ENCODE results near the gene UBE2Z.
"Not testable (repeated sequence)": the region's sequence is repeated elsewhere in the genome, so short reads cannot be mapped to it uniquely, and the experiment has no call there.

UBE2Z gene

GRCh38 chr17:48908047-48908843 lies at the start of gene UBE2Z:
Gene UBE2Z (plus strand): TSS chr17:48908407. CDS start chr17:48908504, 97 bp downstream.
- DNase-seq: peak; percentile 89

GRCh38 chr17:48860034-48860433 lies 48.2 kb upstream of the UBE2Z start:
- DNase-seq: no peak

DNA sequence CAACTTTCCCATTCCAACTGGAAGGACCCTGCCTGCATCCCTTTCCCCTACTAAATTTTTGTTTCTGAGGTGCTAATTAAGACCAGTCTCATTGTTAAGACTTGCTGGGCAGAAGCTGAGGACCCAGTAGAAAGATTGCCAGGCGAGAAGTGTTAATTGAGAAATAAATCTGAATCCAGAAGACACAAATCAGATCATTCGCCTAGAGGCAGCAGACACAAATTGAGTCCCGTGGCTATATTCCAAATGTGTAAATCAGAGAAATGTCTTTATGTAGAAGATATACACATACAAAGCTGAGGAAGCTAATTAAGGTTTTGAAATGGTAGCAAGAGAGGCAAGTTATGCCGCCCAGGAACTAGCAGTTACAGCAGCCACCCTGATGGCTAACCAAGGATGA lies 47.8 kb upstream of the UBE2Z start:
- no peak for DNase-seq

DNA sequence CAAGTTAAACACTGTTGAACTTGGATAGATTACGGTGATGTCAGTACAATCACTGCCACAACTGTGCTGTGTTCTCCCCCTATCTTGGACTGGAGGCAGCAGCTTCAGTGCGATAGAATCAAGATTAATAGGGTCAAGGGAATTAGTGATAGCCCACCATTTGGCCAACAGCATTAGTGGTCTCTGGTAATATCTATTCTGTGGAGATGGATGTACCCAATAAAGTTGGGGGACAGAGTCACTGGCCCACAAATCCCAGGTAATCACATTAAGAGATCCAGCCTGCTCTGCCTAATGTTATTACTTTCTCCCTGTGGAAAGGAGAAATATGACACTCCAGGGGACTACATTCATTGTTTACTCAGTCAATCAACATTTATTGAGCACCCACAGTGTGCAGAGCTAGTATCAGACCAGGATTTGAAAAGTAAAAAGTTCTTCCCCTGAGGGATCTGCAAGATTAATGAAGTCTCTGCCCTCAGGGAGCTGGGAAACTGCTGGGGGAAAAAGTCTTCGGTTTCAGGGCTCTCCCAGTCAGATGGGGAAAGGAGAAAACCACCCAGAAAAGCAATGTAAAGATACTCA lies 39.2 kb upstream of the UBE2Z start:
- DNase-seq: no peak

GRCh38 chr17:48869821-48870318 lies 38.3 kb upstream of the UBE2Z start:
- no peak for DNase-seq

DNA sequence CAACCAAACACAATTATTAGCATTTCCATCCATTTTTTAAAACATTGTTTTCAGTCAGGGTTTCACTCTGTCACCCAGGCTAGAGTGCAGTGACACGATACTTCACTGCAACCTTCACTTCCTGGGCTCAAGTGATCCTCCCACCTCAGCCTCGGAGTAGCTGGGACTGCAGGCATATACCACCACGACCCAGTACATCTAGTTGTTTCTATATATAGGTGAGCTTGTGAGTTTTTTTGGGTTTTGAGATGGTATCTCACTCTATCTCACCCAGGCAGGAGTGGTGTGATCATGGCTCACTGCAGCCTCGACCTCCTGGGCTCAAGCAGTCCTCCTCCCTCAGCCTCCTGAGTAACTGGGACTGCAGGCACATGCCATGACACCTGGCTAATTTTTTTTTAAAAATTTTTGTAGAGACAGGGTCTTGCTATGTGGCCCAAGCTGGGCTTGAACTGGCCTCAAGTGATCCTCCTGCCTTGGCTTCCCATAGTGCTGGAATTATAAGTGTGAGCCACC lies 37.1 kb upstream of the UBE2Z start:
- DNase-seq: no peak

DNA sequence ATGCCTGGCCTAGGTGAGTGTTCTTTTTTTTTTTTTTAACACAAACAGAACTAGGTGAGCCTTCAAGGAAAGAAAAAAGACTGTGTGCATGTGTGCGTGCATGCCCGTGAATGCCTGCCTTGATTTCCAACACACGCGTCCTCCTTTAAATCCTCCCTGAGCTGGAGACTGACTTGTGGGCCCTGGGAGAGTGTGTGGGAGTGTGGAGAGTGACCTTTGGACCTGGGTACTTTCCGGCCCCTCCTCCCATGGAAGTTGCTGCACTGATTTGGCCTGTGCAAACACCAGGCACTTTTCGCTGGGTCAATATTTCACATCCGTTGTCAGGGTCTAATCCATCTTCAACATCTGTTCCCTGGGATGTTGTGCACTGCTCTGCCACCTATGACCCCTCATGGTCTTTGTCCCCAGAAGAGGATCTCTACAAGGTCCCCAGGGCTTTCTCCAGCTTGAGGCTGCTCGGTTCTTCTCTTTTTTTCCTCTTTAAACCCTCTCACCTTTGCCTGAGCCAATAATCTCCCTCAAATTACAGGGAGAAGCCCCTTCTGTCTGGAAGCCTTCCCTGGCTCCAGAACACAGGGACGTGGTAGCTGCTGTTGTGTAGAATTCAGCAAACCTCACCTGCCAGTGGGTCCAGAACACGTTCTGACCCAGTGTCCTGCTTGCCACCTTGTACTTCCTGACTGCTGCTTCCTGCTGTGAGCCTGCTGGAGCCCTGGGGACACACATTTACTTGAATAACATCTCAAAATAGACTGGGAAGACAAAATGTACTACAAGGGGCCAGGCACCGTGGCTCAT lies 36.5 kb upstream of the UBE2Z start:
- DNase-seq: no peak

GRCh38 chr17:48872409-48872808 lies 35.8 kb upstream of the UBE2Z start:
- not testable (repeated sequence) for DNase-seq

DNA sequence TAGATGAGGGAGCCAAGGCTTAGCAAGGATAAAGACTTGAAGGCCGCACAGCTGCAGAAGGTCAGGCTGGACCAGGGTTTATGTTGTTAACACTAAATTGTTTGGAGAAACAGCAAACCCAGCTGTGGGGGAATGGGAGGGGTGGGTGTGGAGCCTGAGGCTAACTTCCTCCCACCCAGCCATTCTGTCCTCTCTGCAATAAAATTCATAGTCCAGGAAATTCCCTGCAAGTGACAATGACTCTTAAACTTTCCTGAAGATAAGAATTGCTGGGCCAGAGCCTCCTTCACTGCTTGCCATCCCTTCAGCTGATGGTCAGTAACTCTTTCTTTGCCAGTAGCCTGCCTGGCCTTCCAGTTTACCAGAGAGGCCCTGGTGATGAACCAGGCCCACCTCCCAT lies 35.0 kb upstream of the UBE2Z start:
- no peak for DNase-seq

DNA sequence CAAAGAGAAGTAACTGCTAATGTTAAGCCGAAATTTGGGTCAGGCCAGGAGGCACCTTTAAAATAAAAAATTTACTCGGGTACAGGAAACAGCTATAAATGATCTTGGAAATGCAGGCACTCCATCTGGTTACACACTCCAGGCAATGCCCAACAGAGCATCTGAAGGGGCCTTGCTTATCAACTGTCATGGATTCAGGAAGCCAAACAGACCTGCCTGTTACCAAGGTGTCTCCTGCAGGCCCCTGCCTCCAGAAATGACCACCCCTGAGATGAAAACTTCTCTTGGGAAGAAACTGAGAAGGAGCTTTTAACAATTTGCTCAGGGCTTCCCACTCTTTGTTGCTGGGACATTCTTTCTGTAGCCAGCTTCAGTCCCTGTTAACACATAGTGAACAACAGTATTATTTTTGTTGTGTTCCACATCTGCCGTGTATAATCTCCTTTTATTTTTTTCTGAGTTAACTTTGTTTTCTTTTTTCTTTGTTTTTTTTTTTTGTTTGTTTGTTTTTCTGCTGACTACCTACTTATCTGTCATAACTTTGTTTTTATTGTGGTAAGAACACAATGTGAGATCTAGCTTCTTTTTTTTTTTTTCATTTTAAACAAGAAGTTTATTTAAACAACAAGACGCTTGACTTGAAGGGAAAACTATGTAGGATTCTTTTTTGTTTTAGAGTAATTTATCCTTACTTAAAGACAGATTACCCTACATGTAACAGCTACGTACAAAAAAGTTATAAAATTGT lies 34.3 kb upstream of the UBE2Z start:
- DNase-seq: no peak

DNA sequence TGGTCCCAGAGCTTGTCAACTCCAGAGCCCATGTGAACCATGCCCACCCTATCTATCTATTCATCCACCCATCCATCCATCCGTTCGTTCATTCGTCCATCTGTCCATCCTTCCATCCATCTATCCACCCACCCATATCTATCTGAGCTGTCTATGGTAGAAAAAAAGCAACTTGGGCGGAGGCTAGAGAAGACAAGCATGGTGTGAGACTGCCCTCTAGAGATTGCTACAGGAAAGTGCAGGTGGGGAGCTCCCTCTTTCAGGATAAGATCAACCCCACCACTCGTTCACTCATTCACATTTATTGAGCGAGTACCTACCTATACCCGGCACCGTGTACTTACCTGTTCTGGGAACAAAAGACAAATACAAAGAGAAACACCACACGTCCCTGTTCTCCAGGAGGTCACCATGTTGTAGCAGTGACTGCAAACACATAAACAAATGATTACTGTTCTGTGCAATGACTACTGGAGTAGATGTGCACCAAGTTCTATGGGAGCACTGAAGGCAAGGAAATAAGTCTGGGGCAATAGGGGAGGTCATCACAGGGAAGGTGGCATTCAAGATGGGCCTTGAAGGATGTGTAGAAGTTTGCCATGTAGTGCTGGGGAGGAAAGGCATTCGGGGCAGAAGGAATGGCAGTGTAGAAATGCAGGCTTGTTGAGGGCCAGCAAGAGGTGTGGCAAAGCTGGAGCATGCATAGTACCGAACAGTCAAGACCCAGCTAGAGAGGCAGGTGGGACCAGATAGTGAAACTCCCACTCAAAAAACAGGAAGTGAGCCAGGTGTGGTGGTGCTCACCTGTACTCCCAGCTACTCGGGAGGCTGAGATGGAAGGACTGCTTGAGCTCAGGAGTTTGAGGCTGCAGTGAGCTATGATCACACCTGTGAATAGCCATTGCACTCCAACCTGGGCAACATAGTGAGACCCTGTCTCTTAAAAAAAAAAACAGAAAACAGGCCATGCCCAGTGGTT lies 29.0 kb upstream of the UBE2Z start:
- DNase-seq: peak; percentile 63

- no peak for DNase-seq
These were observed 25.9 kb upstream of the UBE2Z start for GRCh38 chr17:48882272-48882671.

DNA sequence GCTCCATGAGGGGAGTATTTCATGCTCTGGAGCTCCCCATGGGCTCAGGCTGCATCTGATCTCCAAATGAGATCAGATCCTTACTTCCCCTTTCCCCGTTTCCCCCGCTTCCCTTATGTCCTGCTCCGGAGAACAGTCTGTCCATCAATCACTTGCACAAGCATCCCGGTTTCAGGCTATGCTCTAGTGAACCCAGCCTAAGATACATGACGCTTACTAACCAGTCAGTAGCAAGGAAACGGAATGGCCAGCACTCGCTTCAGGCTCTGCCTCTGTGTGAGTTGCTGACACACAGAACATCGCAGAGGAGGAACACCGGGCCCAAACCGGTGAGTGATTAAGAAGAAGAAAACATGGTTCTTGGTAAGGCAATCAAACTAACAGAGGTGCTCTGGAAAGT lies 25.0 kb upstream of the UBE2Z start:
- DNase-seq: no peak

GRCh38 chr17:48890086-48890485 lies 18.1 kb upstream of the UBE2Z start:
- no peak for DNase-seq

DNA sequence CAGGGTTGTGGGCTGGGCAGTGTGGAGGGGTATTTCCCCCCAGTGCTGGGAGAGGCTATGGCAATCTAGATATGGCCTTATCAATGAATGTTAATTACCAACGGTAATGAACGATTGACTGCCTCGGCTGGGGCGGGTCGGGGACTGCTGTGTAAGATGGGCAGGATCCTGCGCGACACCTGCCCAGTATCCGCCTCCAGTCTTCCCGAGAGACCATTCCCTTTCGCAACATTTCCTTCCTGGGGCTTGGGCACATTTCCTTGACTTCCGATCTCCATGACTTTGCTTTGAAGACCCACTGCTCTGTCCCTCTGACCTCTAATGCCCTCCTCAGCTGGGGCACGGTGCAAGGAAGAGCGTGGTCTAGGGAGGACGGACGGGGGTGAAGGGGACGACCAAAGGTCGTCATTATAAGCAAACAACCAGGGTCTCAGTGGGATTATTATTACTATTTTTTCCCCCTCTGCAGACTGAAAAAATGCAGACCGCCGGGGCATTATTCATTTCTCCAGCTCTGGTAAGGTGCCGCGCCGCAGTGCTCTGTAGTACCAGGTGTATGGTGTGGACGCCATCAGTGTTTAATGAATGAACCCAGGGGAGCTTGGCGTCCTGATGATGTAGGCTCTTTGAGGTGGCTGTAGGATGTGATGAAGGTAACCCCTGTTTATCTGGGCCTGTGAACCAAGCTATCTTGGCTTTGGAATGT lies 15.1 kb upstream of the UBE2Z start:
- no peak for DNase-seq

DNA sequence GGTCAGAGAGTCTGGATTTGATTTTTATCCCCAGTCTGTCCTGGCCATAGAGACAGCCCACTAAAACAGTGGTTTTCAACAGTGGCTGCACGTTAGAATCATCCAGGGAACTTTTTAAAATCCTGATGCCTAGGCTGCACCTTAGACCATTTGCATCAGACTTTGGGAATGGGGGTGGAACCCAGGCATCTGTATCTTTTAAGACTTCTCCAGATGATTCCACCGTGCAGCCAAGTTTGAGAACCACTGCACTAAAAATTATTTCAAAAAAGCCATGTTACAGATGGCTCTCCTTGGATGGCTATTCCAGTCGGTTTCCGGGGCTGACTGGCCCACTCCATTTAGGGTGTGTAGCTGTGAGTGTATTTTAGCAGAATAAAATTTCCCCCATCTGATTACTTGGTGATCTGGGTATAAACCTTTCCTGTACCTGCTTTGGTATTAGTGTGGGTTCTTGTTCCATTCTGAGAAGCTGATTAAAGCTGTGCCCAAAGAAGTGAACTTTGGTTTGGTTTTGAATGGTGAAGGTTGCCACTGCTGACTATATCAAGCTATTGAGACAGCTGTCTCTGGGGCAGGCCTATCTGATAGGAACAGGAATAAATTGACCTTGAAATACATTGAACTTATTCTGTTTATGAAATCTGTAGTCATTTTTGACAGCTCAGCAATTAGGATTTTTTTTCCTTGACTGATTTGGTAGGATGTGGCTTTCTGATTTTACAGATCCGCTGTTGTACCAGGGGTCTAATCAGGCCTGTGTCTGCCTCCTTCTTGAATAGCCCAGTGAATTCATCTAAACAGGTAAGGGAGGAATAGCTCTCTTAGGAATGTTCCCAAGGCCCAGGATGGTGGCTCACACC lies 14.3 kb upstream of the UBE2Z start:
- DNase-seq: no peak

- peak; percentile 0 for DNase-seq
These were observed 13.3 kb upstream of the UBE2Z start for GRCh38 chr17:48894886-48895285.

GRCh38 chr17:48901241-48901640 lies 7.0 kb upstream of the UBE2Z start:
- no peak for DNase-seq

DNA sequence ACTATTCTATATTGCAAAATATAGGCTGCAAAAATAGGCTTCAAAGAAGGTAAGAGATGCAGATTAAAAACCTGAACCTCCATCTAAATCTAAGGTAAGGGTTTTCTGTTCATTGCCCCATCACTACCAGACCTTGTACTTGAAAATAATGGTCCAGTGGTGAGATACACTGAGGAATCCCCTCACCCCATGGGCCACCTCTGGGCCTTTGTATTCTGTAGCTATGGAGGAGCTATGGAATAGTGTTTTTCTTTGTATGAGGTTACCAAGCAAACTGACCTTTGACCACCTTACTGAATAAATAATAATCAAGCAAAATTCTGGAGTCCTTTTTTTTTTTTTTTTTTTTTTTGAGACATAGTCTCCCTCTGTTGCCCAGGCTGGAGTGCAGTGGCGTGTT lies 4.8 kb upstream of the UBE2Z start:
- DNase-seq: no peak

DNA sequence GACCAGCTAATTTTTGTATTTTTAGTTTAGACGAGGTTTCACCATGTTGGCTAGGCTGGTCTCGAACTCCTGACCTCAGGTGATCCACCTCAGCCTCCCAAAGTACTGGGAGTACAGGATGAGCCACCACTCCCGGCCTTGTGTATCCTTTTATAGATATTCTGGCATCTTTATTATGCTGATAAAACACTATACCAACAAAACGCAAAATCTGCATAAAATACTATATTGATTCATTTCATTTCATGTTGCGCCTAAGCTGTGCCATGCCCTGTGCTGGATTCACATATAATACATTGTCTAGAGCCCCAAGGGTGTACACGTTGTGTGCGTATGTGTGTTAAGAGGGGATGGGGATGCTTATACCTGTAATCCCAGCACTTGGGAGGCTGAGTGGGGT lies 3.8 kb upstream of the UBE2Z start:
- DNase-seq: no peak
